Colonic mucosa (tissue), 4 donors: ENCODE data around the gene ATP6V1E1. TPM values are rescaled to one million over a fixed set of nuclear protein-coding genes. Genes with fewer than 3 reads are reported as not detected.
"Not testable (repeated sequence)": the region's sequence is repeated elsewhere in the genome, so short reads cannot be mapped to it uniquely, and the experiment has no call there.

Experiments
- DNase-seq: peaks from one replicate; pipeline ENCODE4 v3.0.0-alpha.2; 2020
- H3K27ac ChIP-seq: fragments of 200-600 bp; one replicate; pipeline ENCODE4 v1.8.0; 2021
- H3K27me3 ChIP-seq: fragments of 200-600 bp; one replicate; pipeline ENCODE4 v1.8.0; 2021
- H3K36me3 ChIP-seq: fragments of 200-600 bp; one replicate; pipeline ENCODE4 v1.8.0; 2021
- H3K4me1 ChIP-seq: fragments of 200-600 bp; one replicate; pipeline ENCODE4 v1.8.0; 2021; ENCODE audit warnings: mild to moderate bottlenecking
- H3K4me3 ChIP-seq: fragments of 200-600 bp; one replicate; pipeline ENCODE4 v1.8.0; 2021
- H3K9ac ChIP-seq, 2 donors: one replicate each; pipeline ENCODE4 v1.7.0; 2013; ENCODE audit warnings: control low read depth in 2 of 2, low read depth in 2 of 2, low read length in 2 of 2
- H3K9me3 ChIP-seq: fragments of 200-600 bp; one replicate; pipeline ENCODE4 v1.8.0; 2021
- intact Hi-C: fragments of 100-400 bp; cut with DNase I; formaldehyde crosslinking; loops from one replicate; pipeline ENCODE4 v1.14.1; 2022
- total RNA-seq, 2 donors: library from RNA; stranded (reverse); fragmentation: NEBNext Ultra II Directional in 1 of 2; extraction: Animal tissue kit (Norgen Biotek cat#: 25700) in 1 of 2; gene quantifications; one replicate each; pipeline ENCODE4 v1.2.1, GENCODE V29; 2021
- TF ChIP-seq, protein P1 (sequence below): fragments of 200-600 bp; IDR thresholded peaks from one replicate; pipeline ENCODE4 v1.8.0; 2022; ENCODE audit warnings: antibody characterized with exemption, mild to moderate bottlenecking
- donor health status: healthy.
- donor health status: DM: no; HTN: no; CAD: no.
- donor health status: DM: no; HTN: no; CAD: no.

The ATP6V1E1 gene
- total RNA-seq, 2 donors from 2014 or later: 87.2 to 98.4 TPM

DNA sequence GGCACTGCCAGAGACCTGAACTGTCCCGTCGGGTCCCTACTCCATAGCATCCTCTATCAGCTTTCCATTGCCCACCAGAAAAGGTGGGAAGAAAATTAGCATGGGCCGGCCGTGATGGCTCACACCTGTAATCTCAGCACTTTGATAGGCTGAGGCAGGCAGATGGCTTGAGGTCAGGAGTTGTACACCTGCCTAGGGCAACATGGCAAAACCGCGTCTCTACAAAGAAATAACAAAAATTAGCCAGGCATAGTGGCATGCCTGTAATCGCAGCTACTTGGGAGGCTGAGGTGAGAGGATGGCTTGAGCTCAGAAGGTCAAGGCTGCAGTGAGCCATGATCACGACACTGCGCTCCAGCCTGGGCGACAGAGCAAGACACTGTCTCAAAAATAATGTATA lies 61.8 kb downstream of the ATP6V1E1 start:
- intact Hi-C loops: no loop called here
- no peak overlapping the region for H3K27ac ChIP-seq
- no peak for DNase-seq
- H3K36me3 ChIP-seq: no peaks in the 10 kb centered on the region
- H3K27me3 ChIP-seq: no peaks in the 10 kb centered on the region
- TF ChIP-seq, protein P1, sequence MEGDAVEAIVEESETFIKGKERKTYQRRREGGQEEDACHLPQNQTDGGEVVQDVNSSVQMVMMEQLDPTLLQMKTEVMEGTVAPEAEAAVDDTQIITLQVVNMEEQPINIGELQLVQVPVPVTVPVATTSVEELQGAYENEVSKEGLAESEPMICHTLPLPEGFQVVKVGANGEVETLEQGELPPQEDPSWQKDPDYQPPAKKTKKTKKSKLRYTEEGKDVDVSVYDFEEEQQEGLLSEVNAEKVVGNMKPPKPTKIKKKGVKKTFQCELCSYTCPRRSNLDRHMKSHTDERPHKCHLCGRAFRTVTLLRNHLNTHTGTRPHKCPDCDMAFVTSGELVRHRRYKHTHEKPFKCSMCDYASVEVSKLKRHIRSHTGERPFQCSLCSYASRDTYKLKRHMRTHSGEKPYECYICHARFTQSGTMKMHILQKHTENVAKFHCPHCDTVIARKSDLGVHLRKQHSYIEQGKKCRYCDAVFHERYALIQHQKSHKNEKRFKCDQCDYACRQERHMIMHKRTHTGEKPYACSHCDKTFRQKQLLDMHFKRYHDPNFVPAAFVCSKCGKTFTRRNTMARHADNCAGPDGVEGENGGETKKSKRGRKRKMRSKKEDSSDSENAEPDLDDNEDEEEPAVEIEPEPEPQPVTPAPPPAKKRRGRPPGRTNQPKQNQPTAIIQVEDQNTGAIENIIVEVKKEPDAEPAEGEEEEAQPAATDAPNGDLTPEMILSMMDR: no peak
- no peaks in the 10 kb centered on the region for H3K4me1 ChIP-seq
- no peak overlapping the region for H3K4me3 ChIP-seq
- H3K9ac ChIP-seq: no peak overlapping the region
- H3K9me3 ChIP-seq: no peaks in the 10 kb centered on the region

DNA sequence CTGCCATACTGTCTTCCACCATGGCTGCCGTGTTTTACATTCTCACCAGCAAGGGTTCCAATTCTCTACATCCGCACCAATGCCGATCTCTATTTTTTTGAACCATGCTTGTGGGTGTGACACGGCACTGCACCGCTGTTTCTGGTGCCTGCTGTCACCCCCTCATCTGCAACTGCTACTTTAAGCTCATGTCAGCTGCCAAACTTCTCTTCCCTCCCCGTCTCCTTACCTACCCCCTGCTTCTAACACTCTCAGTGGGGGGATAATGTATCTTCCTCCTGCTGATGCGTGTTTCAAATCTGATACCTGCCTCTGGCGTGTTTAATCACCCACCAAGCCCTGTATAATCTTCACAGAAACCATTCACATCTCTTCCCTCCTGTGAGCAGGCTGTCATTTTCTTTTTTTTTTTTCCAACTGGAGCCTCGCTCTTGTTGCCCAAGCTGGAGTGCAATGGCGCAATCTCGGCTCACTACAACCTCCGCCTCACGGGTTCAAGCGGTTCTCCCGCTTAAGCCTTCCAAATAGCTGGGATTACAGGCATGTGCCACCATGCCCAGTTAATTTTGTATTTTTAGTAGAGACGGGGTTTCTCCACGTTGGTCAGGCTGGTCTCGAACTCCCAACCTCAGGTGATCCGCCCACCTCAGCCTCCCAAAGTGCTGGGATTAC lies 62.4 kb downstream of the ATP6V1E1 start:
- H3K27ac ChIP-seq, intact Hi-C loops, H3K4me1 ChIP-seq, DNase-seq, H3K9ac ChIP-seq, H3K4me3 ChIP-seq, H3K9me3 ChIP-seq, H3K27me3 ChIP-seq, H3K36me3 ChIP-seq: not testable (repeated sequence)

DNA sequence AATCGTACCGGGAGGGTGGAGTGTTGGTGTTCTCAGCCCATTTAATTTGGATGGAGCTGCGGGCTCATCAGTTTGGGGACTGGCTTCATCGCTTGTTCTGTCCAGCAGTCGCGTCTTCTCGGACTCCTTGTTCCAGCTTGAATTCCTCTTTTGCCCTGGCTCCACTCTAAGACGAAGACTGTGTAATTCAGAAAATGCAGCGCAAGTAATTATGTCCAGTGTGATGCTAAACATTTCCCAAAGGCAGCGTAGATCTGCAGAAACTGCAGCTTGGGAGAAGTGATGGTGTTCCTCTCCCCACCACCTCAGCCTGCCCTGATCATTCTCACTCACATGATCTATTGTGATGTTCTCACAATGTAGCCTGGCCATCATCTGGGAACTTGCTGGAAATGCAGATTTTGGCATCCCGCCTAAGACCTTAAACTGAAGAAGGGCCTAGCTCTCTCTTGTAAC lies 64.6 kb downstream of the ATP6V1E1 start:
- Histone ChIP-seq H3K27ac (no peak overlapping the region), H3K36me3 (no peaks in the 10 kb centered on the region), H3K27me3 (no peaks in the 10 kb centered on the region), H3K9me3 (no peaks in the 10 kb centered on the region), H3K9ac (no peak overlapping the region), H3K4me3 (no peak overlapping the region), H3K4me1 (no peaks in the 10 kb centered on the region)
- intact Hi-C loops: no loop called here
- DNase-seq: no peak
- TF ChIP-seq, protein P1: no peak

DNA sequence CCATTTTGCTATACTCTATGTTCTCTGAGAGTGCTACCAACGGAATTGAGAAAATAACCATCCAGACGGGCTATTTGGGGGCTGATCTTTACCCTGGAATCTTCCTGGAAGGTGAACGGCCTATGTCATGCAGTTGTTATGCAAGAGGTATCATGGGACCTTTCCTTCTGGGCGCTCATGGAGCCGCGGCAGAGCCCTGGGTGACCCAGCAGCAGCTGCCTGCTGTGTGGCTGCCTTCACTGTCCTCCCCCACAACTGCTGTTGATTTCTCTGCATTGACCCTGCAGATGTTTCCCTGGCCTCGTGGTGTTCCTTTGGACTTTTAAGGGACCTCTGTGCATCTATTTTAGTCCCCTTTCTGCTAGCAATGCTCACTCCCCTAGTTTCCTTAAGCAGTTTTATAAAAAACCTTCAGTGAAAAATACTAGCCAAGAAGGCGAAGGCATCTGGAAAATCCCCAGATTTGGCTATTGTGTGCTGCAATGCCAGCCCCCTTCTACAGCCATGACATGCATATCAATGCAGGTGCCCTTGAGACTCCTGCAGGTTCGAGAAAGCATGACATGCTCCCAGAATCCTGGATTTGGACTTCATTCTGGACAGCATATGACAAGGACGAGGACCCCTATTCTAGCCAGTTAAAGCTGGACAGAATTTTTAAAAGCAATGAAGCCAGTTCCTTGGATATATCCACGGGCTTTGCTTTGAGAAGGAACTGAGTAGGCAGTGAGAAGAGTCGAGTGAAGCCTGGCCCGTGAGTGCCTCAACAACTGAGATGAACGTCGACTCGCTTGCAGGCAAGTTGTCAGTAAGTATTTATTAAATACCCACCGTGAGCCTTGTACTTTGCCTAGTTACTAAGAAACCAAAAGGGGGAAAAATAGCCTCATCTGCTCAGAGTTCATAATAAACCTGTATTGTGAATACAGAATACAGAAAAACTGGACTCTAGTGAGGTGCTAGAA lies 65.4 kb downstream of the ATP6V1E1 start, which contains the start of gene SLC25A18:
Gene SLC25A18 (plus strand): TSS at position 593 of the 965 bp plus-strand sequence. CDS start 16,447 bp downstream, outside the sequence.
- no peaks in the 10 kb centered on the region for H3K9me3 ChIP-seq
- no peak within 1 kb of the TSS for H3K4me3 ChIP-seq
- H3K27me3 ChIP-seq: no peaks in the 10 kb centered on the region
- H3K27ac ChIP-seq: no peak within 1 kb of the TSS
- H3K36me3 ChIP-seq: no peaks in the 10 kb centered on the region
- no peak within 1 kb of the TSS for H3K9ac ChIP-seq
- TF ChIP-seq, protein P1: no peak
- no peaks in the 10 kb centered on the region for H3K4me1 ChIP-seq
- no peak for DNase-seq
- intact Hi-C loops: no loop called here

DNA sequence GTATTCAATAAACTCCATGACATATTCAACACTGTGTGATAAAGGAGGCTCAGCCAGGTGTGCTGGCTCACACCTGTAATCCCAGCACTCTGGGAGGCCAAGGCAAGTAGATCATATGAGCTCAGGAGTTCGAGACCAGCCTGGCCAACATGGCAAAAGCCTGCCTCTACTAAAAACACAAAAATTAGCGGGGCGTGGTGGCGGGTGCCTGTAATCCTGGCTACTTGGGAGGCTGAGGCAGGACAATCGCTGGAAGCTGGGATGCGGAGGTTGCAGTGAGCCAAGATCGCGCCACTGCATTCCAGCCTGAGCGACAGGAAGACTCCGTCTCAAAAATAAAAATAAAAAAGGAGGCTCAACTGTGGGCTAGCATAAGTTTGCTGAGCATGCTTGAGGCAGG lies 69.4 kb downstream of the ATP6V1E1 start:
- no peaks in the 10 kb centered on the region for H3K36me3 ChIP-seq
- DNase-seq: no peak
- H3K4me3 ChIP-seq: no peak overlapping the region
- no peaks in the 10 kb centered on the region for H3K9me3 ChIP-seq
- H3K9ac ChIP-seq: no peak overlapping the region
- H3K27me3 ChIP-seq: no peaks in the 10 kb centered on the region
- no peak overlapping the region for H3K27ac ChIP-seq
- TF ChIP-seq, protein P1: no peak
- no peaks in the 10 kb centered on the region for H3K4me1 ChIP-seq
- intact Hi-C loops: no loop called here
